ENCODE results near the gene PLEKHA1. TPM values are rescaled to one million over a fixed set of nuclear protein-coding genes. Genes with fewer than 3 reads are reported as not detected.

Gene PLEKHA1
- total and polyA plus RNA-seq, 2 of the 4 experiments (the other 2 are of a cell fraction), result 7.2 to 9.5 TPM

DNA sequence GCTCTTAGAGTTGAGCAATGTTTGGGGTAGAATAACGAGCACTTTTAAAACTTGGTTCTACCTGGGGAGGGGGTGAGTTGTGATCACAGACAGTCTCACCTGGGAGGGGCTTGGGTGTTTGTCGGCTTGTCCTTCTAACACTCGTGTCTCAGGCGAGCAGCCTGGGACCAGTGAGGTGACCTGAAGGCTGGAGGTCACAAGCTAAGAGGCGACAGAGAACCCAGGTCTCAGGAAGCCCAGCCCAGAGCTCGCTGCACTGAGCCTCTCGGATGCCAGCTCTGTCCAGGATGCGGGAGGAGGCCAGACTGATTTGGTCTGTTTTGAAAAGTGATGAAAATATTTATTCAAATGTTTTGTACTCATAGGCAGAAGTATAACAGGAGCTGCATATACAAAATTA is 98.6 kb downstream of the PLEKHA1 start:
- no peak for TF ChIP-seq MXI1 (IDR thresholded peaks at IDR 0.05; ENCODE audit: borderline replicate concordance, low read depth, low read length)
- TF ChIP-seq FOS (IDR thresholded peaks at IDR 0.05; ENCODE audit: low read depth, low read length), result no peak
- no peak for TF ChIP-seq POLR2A (IDR thresholded peaks at IDR 0.05; ENCODE audit: low read depth, low read length)
- TF ChIP-seq SMC3 (IDR thresholded peaks at IDR 0.05; ENCODE audit: low read depth, low read length), result no peak
- TF ChIP-seq BHLHE40 (IDR thresholded peaks at IDR 0.05; ENCODE audit: low read depth, low read length), result no peak
- TF ChIP-seq MAFK (IDR thresholded peaks at IDR 0.05; ENCODE audit: low read depth, low read length), result no peak
- TF ChIP-seq CHD1 (IDR thresholded peaks at IDR 0.05; ENCODE audit: low read depth, low read length), result no peak
- TF ChIP-seq RFX5 (IDR thresholded peaks at IDR 0.05; ENCODE audit: low read depth, low read length), result no peak
- TF ChIP-seq, protein P1, sequence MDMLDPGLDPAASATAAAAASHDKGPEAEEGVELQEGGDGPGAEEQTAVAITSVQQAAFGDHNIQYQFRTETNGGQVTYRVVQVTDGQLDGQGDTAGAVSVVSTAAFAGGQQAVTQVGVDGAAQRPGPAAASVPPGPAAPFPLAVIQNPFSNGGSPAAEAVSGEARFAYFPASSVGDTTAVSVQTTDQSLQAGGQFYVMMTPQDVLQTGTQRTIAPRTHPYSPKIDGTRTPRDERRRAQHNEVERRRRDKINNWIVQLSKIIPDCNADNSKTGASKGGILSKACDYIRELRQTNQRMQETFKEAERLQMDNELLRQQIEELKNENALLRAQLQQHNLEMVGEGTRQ (IDR thresholded peaks at IDR 0.05; ENCODE audit: low read depth, low read length), result no peak
- no peak for TF ChIP-seq NFE2L2 (IDR thresholded peaks at IDR 0.05; ENCODE audit: low read depth, low read length)
- TF ChIP-seq RCOR1 (IDR thresholded peaks at IDR 0.05; ENCODE audit: insufficient replicate concordance, low read length), result no peak
- no peak for TF ChIP-seq MAZ (IDR thresholded peaks at IDR 0.05; ENCODE audit: borderline replicate concordance, low read depth, low read length)
- TF ChIP-seq RAD21 (IDR thresholded peaks at IDR 0.05; ENCODE audit: low read length), result no peak
- TF ChIP-seq, protein P2, sequence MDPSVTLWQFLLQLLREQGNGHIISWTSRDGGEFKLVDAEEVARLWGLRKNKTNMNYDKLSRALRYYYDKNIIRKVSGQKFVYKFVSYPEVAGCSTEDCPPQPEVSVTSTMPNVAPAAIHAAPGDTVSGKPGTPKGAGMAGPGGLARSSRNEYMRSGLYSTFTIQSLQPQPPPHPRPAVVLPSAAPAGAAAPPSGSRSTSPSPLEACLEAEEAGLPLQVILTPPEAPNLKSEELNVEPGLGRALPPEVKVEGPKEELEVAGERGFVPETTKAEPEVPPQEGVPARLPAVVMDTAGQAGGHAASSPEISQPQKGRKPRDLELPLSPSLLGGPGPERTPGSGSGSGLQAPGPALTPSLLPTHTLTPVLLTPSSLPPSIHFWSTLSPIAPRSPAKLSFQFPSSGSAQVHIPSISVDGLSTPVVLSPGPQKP (IDR thresholded peaks at IDR 0.05; ENCODE audit: borderline replicate concordance, low read depth, low read length), result no peak
- TF ChIP-seq, protein P3, sequence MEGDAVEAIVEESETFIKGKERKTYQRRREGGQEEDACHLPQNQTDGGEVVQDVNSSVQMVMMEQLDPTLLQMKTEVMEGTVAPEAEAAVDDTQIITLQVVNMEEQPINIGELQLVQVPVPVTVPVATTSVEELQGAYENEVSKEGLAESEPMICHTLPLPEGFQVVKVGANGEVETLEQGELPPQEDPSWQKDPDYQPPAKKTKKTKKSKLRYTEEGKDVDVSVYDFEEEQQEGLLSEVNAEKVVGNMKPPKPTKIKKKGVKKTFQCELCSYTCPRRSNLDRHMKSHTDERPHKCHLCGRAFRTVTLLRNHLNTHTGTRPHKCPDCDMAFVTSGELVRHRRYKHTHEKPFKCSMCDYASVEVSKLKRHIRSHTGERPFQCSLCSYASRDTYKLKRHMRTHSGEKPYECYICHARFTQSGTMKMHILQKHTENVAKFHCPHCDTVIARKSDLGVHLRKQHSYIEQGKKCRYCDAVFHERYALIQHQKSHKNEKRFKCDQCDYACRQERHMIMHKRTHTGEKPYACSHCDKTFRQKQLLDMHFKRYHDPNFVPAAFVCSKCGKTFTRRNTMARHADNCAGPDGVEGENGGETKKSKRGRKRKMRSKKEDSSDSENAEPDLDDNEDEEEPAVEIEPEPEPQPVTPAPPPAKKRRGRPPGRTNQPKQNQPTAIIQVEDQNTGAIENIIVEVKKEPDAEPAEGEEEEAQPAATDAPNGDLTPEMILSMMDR (conservative IDR thresholded peaks at IDR 0.05; ENCODE audit: low read depth, low read length), result no peak
- no peak for TF ChIP-seq CEBPB (IDR thresholded peaks at IDR 0.05; ENCODE audit: low read depth, low read length)
- Histone ChIP-seq H3K9me3 (ENCODE audit: control insufficient read depth, insufficient read depth, low read length) (no peaks in the 10 kb centered on the region), H3K14ac (replicated peaks; ENCODE audit: low read depth, low read length) (no peak overlapping the region), H3K4me1 (ENCODE audit: control insufficient read depth, insufficient read depth, low read length) (peaks cover 30% of the 10 kb centered on the region), H2AFZ (replicated peaks; ENCODE audit: low read length, poor library complexity) (no peak overlapping the region), H2BK20ac (ENCODE audit: low read depth, low read length) (no peak overlapping the region), H4K8ac (ENCODE audit: low read depth in 2 of 2, low read length in 2 of 2) (no peak overlapping the region), H3K27ac (ENCODE audit: insufficient read depth, low read length) (no peak overlapping the region), H2AK5ac (ENCODE audit: low read depth, low read length) (no peak overlapping the region), H2AK9ac (replicated peaks; ENCODE audit: low read depth, low read length, poor library complexity) (no peak overlapping the region), H3K23ac (ENCODE audit: low read depth, low read length) (no peak overlapping the region), H3K9ac (ENCODE audit: low read depth, low read length) (no peak overlapping the region), H3K4me2 (ENCODE audit: low read depth, low read length) (no peak overlapping the region), H2BK15ac (ENCODE audit: low read depth, low read length) (no peak overlapping the region), H4K91ac (ENCODE audit: insufficient read depth, low read depth, low read length) (no peak overlapping the region), H3K56ac (ENCODE audit: extremely low read depth, insufficient read depth, low read length) (no peak overlapping the region), H4K20me1 (ENCODE audit: insufficient read depth, low read length) (peaks cover 11% of the 10 kb centered on the region; the same call in 1 of the 2 replicates), H3K4ac (ENCODE audit: low read depth, low read length) (peak overlapping the region; percentile 27; the same call in 1 of the 2 replicates), H3K27me3 (ENCODE audit: control insufficient read depth, insufficient read depth, low read length) (no peaks in the 10 kb centered on the region), H3K79me1 (ENCODE audit: low read depth in 1 of 2, low read length in 2 of 2) (peaks cover 5 to 38% of the 10 kb centered on the region in 2 experiments; a peak in 3 of 4 replicates), H4K5ac (ENCODE audit: low read depth, low read length) (no peak overlapping the region), H2BK5ac (ENCODE audit: low read depth, low read length, poor library complexity, severe bottlenecking) (no peak overlapping the region), H3K36me3 (ENCODE audit: control insufficient read depth, insufficient read depth, low read length) (no peaks in the 10 kb centered on the region), H3K18ac (ENCODE audit: low read depth, low read length) (no peak overlapping the region), H2BK120ac (ENCODE audit: low read depth, low read length) (no peak overlapping the region), H3K4me3 (ENCODE audit: insufficient read depth, low read depth, low read length) (no peak overlapping the region), H3K9me1 (ENCODE audit: insufficient read depth, low read length) (peaks cover 20% of the 10 kb centered on the region)
- POLR2A ChIA-PET (ENCODE audit: unreplicated experiment), result no interaction called here
- in situ Hi-C loops (cut with MboI; ENCODE audit: low sequenced_read_pairs), result no loop called here
- CTCF ChIA-PET, result interaction anchor here (1.5 kb wide), 1 partner anchor 92 kb away, joined by 3 read pairs; no protein-coding TSS in a partner anchor
- dilution Hi-C loops (cut with HindIII; ENCODE audit: low sequenced_read_pairs, unreplicated experiment), result no loop called here
- no peak for DNase-seq
- intact Hi-C loops (cut with micrococcal nuclease), result no loop called here
- BruUV-seq (replicated peaks), result no TSS peak
- WGBS, 2 experiments (ENCODE audit: extremely low coverage in 2 of 2, insufficient read length in 1 of 2), result 82% methylated on average over 3 of the region's 8 CpGs; no CpG with 5 or more reads in 1 of the 2 experiments
- no peak for ATAC-seq (ENCODE audit: low read depth)
